ENCODE data around the gene CCT8.

DNA sequence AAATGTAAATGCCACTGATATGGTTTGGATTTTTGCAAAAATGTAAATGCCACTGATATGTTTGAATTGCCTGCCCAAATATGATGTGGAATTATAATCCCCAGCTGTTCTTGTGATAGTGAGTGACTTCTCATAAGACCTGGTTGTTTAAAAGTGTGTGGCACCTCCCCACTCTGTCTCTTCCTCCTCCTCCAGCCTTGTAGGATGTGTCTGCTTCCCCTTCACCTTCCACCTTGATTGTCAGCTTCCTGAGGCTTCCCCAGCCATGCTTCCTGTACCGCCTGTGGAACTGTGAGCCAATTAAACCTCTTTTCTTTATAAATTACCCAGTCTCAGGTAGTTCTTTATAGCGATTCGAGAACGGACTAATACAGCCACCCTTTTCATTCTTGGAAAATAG lies 1.3 kb upstream of the CCT8 start:
- TF ChIP-seq, protein P1, sequence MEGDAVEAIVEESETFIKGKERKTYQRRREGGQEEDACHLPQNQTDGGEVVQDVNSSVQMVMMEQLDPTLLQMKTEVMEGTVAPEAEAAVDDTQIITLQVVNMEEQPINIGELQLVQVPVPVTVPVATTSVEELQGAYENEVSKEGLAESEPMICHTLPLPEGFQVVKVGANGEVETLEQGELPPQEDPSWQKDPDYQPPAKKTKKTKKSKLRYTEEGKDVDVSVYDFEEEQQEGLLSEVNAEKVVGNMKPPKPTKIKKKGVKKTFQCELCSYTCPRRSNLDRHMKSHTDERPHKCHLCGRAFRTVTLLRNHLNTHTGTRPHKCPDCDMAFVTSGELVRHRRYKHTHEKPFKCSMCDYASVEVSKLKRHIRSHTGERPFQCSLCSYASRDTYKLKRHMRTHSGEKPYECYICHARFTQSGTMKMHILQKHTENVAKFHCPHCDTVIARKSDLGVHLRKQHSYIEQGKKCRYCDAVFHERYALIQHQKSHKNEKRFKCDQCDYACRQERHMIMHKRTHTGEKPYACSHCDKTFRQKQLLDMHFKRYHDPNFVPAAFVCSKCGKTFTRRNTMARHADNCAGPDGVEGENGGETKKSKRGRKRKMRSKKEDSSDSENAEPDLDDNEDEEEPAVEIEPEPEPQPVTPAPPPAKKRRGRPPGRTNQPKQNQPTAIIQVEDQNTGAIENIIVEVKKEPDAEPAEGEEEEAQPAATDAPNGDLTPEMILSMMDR (conservative IDR thresholded peaks at IDR 0.05): no peak
- TF ChIP-seq ZFX (IDR thresholded peaks at IDR 0.05): no peak

Data from C4-2B (cell line).